GM19238 (cell line): ENCODE results near the gene ATP10B.

Source experiments
- DNase-seq: peaks from one replicate; pipeline ENCODE4 v3.0.0; 2011; ENCODE audit warnings: low spot score; ENCODE audit not compliant: insufficient read length

Gene ATP10B

GRCh38 chr5:160555971-160556631 lies 295.9 kb downstream of the ATP10B start:
- no peak for DNase-seq

- DNase-seq = no peak
Measured at GRCh38 chr5:160555581-160555970, 296.4 kb downstream of the ATP10B start.

DNA sequence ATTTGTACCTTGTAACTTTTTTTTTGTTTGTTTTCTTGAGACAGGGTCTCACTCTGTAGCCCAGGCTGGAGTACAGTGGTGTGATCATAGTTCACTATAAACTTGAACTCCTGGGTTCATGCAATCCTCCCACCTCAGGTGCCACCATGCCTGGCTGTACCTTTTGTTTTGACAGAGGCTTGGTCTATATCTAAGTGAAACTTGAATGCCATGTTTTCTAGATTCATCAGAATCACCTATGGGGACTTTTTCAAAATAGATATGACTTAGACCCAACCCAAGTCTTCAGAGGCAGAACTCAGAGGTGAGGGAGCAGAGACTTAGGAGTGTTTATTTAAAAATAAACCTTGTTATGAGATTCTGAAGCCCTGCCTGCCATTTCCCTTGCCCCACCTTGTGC lies 301.9 kb downstream of the ATP10B start:
- DNase-seq = no peak

DNA sequence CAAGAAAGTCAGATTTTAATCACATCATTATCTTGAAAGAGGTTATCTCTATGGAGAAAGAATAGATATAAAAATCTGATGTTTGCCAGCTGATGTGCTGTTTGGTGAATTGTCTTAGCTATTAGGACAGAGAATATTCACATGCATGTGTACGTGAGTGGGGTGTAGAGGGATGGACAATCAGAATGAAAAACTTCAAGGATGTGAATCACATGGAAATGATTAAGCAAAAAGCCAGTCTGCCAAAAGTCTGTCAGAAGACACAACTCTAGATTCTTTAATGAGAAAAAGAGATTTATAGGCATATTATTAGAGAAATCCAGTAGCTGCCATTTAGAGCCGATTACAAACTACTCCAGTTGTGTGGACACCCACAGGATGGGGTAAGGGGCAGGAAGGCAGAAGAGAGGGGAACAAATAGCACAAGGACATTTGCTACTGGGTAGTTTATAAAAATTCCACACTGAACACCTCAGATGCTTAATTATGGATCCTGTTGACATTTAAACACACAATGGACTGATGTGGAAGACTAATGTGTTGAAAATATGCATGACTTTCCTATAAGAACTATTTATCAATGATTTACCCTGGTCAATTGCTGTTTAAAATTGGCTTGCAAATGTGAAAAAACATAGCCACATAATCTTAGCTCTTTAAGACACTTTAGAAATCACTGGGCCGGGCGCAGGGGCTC lies 302.9 kb downstream of the ATP10B start:
- DNase-seq = no peak

DNA sequence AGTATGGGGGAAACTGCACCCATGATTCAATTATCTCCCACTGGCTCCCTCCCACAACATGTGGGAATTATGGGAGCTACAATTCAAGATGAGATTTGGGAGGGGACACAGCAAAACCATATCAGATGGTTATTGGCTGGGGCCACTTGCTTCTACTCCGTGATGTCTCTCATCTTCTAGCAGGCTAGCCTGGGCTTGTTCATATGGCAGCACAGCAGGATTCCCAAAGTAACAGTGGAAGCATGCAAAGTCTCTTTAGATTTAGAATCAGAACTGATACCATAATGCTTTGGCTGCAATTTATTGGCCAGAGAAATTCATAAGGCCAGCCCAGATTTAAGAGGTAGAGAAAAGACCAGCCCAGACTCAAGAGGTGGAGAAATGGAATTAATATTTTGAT lies 304.1 kb downstream of the ATP10B start:
- DNase-seq = no peak

DNA sequence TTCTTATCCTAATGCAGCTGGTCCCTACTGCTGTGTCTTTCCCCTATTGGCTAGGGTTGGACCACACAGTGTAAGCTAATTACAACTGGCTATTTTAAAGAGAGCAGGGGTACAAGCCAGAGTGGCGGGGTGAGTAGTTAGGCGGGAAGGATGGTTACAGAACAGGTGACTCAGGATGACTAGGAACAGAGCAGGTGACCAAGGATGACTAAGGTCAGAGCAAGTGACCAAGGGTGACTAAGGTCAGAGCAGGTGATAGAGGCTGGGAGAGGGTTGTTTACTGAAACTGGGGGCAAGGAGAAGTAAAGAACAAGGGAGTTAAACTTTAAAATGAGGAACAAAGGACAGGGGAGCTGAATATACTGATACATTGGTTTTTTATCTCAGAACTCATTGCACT lies 304.9 kb downstream of the ATP10B start:
- no peak for DNase-seq

DNA sequence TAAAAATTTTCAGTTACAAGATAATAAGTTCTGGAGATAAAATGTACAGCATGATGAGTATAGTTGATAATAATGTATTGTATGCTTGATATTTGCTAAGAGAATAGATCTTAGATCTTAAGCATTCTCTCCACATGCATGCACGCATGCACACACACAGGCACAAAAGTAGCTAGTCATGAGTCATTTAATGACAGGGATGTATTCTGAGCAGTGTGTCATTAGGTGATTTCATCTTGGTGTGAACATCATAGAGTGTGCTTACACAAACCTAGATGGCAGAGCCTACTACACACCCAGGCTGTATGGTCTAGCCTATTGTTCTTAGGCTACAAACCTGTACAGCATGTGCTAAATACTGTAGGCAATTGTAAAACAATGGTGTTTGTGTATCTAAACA lies 306.2 kb downstream of the ATP10B start:
- no peak for DNase-seq

GRCh38 chr5:160543395-160543794 lies 308.6 kb downstream of the ATP10B start:
- no peak for DNase-seq

DNA sequence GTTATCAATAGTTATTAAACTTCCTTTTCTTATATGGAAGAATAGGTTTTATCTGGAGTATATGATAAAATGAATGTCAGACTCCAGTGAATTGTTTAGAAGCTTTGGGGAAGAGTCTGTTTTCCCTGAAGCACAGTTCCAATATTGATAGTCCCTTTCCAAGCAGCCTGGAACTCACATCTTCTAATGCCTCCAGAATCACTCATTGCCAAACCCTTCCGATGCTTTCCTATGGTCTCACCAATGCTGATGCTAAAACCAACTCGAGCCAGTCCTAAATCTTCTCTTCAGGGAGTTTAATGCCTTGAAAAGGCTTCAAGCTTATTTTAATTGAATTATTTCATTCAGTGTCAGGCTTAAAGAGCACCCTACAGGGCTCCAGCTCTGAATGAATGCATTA lies 309.2 kb downstream of the ATP10B start:
- no peak for DNase-seq

- DNase-seq = no peak
Measured at GRCh38 chr5:160542281-160542680, 309.7 kb downstream of the ATP10B start.

DNA sequence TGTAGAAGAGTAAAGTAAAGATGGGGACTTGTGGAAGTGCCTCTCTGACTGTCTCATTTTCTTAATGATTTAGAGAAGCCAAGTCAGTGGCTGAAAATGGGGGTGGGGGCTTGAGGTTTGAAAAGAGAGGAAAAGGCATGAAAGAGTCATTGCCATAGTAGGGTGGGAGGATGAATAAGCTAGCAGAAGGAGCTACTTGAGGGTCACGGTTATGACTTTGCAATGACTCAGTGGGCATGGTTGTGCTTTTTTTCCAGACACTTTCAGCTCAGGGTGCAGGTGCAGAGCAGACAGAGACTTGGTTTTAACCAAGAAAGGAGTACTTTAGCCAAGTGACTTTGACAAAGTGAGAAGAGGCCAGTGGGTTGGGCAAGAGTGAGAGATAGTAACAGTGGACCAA lies 312.6 kb downstream of the ATP10B start:
- no peak for DNase-seq

DNA sequence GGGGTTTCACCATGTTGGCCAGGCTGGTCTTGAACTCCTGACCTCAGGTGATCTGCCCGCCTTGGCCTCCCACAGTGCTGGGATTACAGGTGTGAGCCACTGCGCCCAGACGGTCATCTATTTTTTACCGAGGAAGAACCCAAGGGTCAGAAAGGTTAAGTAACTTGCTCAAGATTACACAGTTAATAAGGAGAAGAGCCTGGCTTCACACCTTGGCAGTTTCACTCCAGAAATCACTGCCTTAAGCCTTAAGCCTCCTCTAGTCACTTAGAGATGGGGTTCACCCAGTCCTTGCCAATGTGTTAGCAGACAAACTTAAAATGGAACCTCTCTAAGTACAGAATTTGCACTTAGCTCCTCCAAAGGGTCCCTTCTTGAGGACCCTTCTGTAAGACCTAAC lies 314.1 kb downstream of the ATP10B start:
- DNase-seq = no peak

DNA sequence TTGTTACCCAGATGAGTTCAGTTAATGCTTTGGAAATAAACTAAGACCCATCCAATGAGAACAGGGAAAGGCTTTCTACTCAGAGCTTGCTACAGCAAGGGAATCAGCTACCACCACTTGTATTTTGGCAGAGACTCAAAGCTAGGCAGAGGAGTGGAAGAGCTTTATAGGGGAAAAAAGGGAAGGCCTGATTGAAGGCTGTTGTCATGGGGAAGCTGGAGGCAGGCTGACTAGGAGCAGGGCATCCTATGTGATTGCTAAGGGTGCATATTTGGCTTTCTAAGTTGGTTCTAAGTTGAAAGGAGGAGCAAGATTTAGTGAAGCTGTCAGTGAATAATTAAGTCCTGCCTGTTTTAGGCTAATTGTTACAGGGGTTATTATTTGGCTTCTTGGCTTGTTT lies 314.9 kb downstream of the ATP10B start:
- DNase-seq = no peak

DNA sequence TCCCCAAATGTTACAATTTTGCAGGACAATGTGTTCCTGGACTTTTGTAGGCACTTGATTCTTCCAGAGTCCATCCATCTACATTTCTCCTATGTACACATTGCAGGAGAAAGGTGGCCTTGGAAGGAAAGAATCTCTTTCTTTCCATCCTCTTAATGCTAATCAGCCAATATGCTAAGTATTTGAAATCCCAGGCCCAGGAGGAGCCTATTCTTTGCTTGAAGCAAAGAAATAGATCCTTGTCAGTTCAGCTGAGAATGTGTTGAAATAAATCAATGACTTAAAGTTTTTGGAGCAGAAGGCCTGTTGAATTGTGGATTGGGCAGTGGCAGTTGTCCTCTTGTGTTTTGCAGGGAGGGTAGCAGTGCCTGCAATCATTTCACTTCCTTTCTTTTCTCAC lies 317.1 kb downstream of the ATP10B start:
- DNase-seq = no peak

GRCh38 chr5:160534125-160534524 lies 317.9 kb downstream of the ATP10B start:
- no peak for DNase-seq

DNA sequence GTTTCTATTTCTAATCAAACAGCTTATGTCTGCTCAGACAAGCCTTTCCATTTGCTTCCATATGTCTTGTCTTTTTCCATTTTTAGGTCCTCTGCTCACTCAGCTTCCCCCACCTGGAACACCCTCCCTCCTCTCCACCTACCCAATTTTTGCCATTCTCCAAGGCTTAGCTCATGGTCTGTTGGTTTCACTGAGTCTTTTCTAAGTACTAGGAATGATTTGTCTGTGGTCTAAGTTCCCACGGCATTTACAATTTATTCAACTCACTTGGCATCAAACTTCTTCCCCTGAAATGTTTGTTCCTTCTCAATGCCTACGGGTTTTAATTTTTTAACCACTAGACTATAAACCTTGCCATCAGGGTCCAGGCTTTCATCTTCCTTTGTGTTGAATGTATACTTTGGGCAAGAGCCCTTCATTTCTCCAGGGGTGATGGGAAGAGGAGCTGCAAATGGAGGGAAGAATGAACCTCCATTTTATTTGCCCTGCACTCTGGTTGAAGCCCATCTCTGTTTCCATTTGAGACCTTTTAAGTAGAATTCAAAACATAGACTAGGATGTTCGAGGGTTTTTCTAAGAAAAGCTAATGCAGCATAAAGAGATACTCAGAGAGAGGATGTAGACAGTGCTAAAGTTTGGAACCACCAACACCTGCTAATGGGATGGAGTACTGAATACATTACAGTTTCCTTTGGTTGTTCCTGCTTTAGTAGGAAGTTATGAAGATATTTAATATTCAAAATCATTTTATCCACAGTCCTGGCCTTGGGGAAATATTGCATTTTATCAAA lies 326.3 kb downstream of the ATP10B start:
- DNase-seq = no peak

DNA sequence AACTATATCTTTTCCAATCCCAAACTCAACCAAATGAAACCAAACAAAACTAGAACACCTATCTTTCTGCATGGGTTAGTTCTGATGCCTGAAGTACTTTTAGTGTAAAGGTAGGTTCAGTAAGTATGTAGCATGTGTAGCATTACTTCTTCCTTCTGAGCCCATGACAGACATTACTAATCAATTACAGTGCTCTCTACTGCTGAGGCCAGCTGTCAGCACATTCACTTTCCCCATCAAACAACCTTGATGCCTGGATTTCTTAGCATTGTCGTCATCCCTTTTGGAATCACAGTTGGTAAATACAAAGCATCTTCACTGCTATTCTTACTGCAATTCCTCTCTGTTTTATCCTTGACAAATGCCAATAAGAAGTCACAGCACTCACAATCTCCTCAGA lies 327.2 kb downstream of the ATP10B start:
- DNase-seq = no peak

DNA sequence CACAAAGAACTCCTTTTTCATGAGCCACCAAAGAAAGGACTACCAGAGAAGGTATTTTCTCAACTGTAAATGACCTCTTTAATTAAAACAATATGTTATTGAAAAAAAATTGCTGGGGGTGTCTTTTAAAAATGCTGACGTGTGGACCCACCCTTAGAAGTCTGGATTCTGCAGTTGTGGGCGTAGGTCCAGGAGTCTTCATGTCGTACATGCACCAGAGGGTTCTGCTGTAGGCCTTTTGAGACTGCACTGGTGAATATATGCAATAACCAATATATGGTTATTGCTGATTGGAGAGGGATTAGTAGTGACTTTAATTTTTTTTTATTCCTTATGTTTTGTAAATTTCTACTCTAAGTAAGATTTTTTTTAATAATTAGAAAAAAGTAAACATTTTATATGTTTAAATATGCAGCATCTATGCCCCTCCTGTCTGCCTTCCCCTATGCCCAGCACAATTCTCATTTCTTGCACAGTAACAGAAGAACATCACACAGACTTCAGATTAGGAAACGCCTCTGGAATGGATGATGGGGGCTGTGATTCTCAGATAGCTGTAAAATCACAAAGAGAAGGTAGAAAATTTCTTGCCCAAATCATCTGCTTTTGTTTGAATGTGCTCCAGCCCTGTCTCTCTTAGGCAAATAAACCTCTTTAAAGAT lies 328.4 kb downstream of the ATP10B start:
- DNase-seq = no peak

DNA sequence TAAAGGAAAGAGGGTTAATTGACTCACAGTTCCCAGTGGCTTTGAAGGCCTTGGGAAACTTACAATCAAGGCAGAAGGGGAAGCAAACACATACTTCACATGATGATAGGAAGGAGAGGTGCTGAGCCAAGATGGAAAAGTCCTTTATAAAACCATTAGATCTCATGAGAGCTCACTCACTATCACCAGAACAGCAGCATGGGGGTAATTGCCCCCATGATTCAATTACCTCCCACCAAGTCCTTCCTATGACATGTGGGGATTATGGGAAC lies 330.7 kb downstream of the ATP10B start:
- DNase-seq = no peak

- no peak for DNase-seq
Measured at GRCh38 chr5:160520609-160521391, 331.2 kb downstream of the ATP10B start.

DNA sequence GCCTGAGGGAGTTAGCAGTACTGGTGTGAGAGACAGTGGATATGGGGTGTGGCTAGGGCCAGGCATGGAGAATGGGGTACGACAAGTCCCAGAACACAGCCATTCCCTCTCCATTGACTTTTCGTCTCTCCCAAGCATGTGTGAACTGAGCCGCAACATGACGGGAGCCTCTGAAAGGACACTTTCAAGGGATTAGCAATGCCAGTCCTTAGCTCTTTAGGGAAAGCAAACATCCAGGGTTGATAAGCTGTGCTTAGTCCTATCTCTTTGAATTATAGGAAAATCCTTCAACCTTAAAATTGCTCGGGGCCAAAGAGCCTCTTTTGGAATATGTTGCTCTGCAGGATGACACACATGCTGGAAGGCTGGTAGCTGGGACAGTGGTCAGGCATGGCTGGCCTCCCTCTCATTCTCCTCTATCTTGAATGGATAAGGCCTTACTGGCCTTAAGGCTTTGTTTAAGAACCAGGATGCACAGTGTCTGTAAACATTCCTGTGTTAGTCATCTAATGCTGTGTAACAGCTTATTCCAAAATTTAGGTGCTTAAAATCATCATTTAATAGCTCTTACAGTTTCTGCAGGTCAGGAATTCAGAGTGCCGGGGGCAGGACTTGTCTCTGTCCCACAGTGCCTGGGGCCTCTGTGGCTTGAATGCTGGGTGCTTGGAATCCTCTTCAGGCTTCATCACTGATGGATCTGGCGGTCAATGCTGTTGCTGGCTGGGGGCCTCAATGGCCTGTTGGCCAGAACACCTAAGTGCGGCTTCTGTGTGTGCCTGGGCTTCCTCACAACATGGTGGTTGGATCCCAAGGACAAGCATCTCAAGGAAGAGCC lies 335.1 kb downstream of the ATP10B start:
- DNase-seq = no peak
